GM18499 (cell line): ENCODE data around the gene HS3ST2.
"Not testable (repeated sequence)": the region's sequence is repeated elsewhere in the genome, so short reads cannot be mapped to it uniquely, and the experiment has no call there.

Experiments
- ATAC-seq: cut with Tn5 transposase; IDR thresholded peaks from one replicate; pipeline ENCODE4 v1.9.1; 2021; ENCODE audit warnings: moderate number of reproducible peaks; ENCODE audit not compliant: insufficient read depth, unreplicated experiment

The HS3ST2 gene

GRCh38 chr16:22868593-22869224 is 54.7 kb downstream of the HS3ST2 start:
- no peak for ATAC-seq

DNA sequence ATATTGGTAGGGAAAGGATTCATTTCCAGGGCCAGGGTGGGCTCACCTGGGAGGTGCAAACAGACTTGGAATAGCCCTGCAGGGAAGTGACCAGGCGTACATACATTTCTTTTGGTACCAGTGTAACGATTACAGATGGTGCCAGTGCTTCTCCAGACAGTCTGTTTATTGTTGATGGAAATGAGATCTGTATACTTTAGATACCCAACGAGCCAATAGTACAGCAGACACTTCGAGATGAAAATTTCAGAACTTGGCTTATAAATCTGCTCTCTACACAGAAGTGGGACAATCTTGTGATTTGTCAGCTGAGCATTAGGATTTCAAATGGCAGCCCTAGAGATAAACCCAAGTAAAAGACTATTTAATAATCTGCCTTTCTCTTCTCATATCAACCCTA is 57.9 kb downstream of the HS3ST2 start:
- ATAC-seq, result no peak

DNA sequence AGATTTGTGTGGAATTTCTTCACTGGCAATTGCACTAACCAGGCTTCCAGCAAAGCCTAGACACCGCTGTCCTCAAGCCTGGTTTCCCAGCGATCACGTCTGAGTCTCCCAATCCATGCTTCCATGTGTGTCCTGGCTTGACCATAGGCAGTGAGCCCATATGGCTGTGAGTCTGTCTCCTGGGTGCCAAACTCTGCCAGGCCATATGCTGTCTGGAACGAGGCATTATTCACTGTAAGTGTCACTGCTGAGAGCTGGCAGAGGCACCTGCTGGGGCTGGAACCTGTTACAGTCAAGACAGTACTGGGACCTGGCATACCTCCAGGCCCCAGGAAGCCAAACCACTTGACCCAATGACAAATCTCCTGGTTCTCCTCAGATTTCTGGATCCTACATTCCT is 60.4 kb downstream of the HS3ST2 start:
- no peak for ATAC-seq

GRCh38 chr16:22878955-22879354 is 65.0 kb downstream of the HS3ST2 start:
- ATAC-seq, result no peak

- ATAC-seq, result no peak
Observed at GRCh38 chr16:22879466-22879865, 65.5 kb downstream of the HS3ST2 start.

DNA sequence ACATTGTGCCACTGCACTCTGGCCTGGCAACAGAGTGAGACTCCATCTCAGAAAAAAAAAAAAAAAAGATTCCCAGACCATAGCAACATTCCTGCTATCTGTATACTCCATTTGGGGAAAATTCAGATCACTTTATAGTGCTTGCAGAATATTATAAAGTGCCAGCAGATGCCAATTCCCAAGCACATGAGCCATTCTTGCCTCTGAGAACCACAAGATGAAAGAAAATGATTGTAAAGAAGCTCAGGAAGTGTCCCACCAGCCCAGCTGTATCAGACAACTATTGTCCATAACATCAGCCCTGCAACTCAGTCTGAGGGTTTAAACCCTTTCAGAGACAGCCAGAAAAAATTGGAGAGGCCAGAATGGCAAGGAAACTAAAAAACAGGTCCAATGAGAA is 69.0 kb downstream of the HS3ST2 start:
- ATAC-seq, result no peak

DNA sequence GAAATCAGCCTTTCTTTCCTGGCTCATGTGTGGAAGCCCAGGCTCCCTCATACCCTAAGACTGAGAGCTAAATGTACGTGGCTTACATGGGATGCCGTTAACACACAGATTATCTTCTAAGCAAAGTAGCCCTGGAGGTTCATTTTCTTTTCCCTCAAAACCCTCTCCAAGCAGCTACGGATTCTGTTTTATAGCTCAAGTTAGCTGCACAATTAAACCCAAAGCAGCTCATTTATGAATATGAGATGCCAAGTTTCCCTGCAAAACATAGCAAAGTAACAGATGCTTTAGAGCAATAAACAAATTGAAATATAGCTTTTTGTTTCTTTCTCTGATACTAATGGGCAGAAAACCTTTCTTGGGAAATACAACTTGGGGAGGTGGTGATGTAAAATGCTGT is 72.0 kb downstream of the HS3ST2 start:
- ATAC-seq, result no peak

DNA sequence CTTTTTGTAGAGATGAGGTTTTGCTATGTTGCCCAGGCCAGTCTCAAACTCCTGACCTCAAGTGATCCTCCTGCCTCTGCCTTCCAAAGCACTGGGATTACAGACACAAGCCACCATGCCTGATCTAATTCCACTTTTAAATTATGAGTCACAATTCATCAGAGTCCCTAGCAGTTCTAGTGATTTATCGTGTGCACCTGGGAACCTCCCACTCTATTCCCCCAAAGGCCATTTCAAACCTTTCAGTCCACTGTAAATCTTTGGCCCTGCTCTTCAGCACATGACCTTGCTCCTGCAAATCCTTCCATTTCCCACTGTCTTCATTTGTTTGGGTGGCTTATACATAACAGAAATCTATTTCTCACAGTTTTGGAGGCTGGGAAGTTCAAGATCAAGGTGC is 73.0 kb downstream of the HS3ST2 start:
- no peak for ATAC-seq

GRCh38 chr16:22887445-22887844 is 73.5 kb downstream of the HS3ST2 start:
- no peak for ATAC-seq

DNA sequence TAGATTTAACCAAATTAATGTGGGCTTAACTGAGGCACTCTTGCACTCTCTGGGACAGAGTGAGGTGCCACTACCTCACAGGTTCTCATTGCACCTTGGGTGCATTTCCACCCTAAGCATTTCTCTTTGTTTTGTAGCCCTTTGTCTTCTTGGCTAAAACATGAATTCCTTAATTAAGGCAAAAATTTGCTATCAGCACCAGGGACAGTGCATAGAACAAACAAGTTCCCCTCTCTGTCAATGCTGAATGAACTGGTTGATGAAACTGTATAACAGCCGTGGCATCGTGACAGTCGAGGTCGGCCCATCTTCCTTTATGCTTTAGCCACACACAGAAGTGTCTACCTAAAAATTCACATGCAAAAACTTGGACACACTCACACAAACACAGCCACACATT is 74.8 kb downstream of the HS3ST2 start:
- no peak for ATAC-seq

GRCh38 chr16:22890976-22891375 is 77.0 kb downstream of the HS3ST2 start:
- ATAC-seq, result no peak

GRCh38 chr16:22897184-22897583 is 83.2 kb downstream of the HS3ST2 start:
- no peak for ATAC-seq

- no peak for ATAC-seq
Observed at GRCh38 chr16:22898131-22898530, 84.2 kb downstream of the HS3ST2 start.

- ATAC-seq, result no peak
Observed at GRCh38 chr16:22898874-22899348, 84.9 kb downstream of the HS3ST2 start.

GRCh38 chr16:22899567-22899966 is 85.6 kb downstream of the HS3ST2 start:
- not testable (repeated sequence) for ATAC-seq

DNA sequence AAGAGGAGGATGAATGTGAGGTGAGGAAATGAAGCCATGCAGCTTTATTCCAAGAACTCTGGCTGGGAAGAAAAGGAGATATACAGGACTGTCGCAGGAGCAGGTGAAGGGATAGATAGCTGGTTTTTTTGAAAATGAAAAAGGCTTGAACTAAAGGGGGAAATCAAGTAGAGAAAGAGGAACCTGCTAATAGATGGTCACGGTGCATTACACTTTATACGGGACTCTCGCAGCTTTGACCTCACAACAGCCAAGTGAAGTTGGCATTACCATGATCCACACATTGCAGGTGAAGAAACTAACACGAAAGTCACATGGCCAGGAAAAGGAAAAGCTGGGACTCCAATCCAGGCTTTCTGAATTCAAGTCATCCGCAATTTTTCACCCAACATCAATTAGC is 86.9 kb downstream of the HS3ST2 start:
- no peak for ATAC-seq

DNA sequence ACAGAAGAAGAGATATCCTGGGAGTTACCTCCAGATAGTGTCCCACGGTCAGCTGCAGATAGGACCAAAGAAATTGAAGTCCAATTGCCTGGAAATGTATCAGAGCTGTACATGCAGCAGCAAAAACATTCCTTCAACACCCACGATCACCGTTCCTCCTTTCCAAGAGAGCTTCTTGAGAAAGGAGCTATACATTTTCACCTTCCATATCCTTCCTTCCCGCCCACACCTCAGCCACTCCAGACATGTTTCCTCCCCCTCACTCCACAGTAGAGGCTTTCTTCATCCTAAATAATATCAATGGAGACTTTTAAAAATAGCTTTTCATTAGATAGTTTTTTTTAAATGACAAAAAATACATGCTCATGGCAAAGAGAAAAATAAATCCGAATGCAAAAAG is 87.6 kb downstream of the HS3ST2 start:
- no peak for ATAC-seq

DNA sequence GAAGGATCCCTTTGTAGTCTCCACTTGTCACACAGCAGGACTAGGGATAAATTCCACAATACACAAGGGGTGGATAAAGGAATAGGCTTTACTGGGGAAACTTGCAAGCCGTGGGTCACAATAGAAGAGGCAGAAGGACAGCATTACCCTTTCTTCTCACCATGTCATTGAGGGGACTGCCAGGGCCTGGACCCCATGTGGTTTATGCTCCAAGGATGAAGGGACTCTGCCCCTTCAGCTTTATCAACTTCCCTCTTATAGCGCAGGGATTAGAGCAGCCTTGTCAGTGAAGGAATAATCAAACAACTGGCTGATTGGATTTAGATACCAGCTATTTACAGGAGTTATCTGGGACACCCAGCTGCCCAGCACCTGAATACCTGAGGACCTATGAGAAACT is 89.8 kb downstream of the HS3ST2 start:
- ATAC-seq, result no peak

GRCh38 chr16:22912654-22913053 is 98.7 kb downstream of the HS3ST2 start:
- ATAC-seq, result no peak

- no peak for ATAC-seq
Observed at GRCh38 chr16:22915003-22915402, 101.0 kb downstream of the HS3ST2 start.

DNA sequence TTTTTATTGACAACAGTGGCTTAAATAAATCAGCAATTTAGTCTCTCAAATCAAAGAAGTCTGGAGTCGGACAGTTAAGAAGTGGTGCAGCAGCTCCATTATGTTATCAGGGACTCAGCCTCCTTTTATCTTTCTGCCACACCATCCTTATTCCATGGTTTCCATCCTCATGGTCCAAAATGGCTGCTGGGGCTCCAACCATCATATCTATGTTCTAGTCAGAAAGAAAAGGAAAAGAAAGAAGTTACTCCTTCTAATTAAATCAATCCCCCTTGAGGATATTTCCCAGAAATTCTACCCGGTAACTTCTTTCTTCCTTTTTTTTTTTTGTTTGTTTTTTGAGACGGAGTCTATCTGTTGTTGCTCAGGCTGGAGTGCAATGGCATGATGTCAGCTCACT is 109.5 kb downstream of the HS3ST2 start:
- ATAC-seq, result no peak

- no peak for ATAC-seq
Observed at GRCh38 chr16:22924492-22924891, 110.5 kb downstream of the HS3ST2 start.
